NCI-H226 (cell line): ENCODE measurements around the gene TAF9B.
"Not testable (repeated sequence)": the region's sequence is repeated elsewhere in the genome, so short reads cannot be mapped to it uniquely, and the experiment has no call there.

Experiments
- DNase-seq: peaks from one replicate; pipeline ENCODE4 v3.0.0-alpha.2; 2015

TAF9B gene

GRCh38 chrX:78111140-78111931 lies 28.1 kb downstream of the TAF9B start:
- no peak for DNase-seq

- DNase-seq, result no peak
Observed at GRCh38 chrX:78109458-78109857, 30.0 kb downstream of the TAF9B start.

- no peak for DNase-seq
Observed at GRCh38 chrX:78106651-78106986, 32.8 kb downstream of the TAF9B start.

GRCh38 chrX:78105944-78106650 lies 33.4 kb downstream of the TAF9B start:
- DNase-seq, result no peak

DNA sequence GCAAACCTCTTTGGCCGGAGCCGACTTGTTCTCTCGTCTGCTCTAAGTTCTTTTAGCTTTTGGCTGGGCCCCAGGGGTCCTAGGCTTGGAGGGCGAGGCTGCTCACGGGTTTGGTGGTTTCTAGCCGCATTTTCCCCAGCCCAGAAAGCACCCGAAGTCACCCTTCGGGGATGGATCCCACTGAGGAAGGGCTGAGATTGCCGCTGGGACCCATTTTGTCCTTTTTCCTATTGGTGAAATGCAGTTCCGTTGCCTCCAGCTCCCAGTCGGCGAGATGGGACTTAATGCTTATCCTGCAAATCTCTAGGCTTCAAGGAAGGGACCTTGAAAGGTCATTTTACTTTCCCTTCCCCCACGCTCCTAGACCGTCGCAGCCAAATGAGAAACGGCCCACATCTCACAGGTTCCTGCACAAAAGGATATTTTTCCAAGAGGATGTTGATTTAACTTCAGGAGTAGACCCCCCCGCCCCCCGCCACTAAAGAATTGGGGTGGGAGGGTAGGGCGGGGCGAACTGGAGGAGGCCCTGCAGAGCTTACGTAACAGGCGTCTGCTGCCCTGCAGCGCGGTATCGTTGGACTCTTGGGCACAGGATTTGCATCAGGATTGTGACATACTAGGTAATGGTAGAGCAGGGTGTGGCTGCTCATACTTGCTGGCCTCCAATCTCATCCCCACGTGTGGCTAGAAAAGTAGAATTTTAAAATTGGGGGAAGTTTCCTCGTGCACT lies 34.8 kb downstream of the TAF9B start:
- DNase-seq, result peak; percentile 32

DNA sequence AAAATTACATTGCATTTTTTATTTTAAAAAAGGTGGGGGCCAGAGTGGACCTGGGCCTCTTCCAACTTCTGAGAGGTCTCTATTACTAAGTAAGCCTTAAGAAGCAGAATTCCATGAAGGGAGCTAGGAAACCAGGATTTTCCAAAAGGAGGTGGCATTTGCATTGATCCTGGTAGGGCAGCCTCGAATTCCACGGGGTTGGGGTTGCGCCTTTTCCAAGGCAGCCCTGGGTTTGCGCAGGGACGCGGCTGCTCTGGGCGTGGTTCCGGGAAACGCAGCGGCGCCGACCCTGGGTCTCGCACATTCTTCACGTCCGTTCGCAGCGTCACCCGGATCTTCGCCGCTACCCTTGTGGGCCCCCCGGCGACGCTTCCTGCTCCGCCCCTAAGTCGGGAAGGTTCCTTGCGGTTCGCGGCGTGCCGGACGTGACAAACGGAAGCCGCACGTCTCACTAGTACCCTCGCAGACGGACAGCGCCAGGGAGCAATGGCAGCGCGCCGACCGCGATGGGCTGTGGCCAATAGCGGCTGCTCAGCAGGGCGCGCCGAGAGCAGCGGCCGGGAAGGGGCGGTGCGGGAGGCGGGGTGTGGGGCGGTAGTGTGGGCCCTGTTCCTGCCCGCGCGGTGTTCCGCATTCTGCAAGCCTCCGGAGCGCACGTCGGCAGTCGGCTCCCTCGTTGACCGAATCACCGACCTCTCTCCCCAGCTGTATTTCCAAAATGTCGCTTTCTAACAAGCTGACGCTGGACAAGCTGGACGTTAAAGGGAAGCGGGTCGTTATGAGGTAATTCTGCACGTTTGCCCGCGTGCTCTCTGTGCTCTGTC lies 35.6 kb downstream of the TAF9B start, which contains the start of gene PGK1:
PGK1 (plus strand) TSS at position 626 of the 824 bp plus-strand sequence; CDS start at position 719, 93 bp downstream.
- DNase-seq, result peak; percentile 95

GRCh38 chrX:78103001-78103622 lies 36.3 kb downstream of the TAF9B start:
- DNase-seq, result no peak

- DNase-seq, result peak; percentile 42
Observed at GRCh38 chrX:78102091-78102490, 37.4 kb downstream of the TAF9B start.

GRCh38 chrX:78098108-78098507 lies 41.3 kb downstream of the TAF9B start:
- no peak for DNase-seq

DNA sequence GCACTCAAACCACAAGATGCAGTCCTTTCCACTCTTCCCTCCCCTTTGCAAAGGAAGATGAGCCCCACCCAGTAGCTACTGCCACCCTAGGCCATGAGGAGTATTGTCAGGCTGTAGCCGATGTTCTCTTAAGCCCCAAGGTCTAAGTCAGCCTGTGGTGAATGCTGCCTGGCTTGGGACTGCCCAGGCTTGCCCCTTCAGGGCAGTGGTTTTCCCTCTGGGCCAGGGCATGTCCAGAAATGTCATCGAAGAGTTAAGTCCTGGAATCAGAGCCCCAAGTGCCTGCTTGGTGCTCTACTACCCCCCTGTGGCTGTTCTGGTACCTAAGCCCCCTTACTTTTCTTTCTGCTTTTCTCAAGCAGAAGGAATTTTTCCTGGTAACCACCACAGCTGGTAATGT lies 47.2 kb downstream of the TAF9B start:
- peak; percentile 12 for DNase-seq

- not testable (repeated sequence) for DNase-seq
Observed at GRCh38 chrX:78081413-78081812, 58.0 kb downstream of the TAF9B start.
